CD4-positive, alpha-beta T cell treated with Interleukin-17A for 1 hour (primary cell): Measurements from ENCODE around the gene HOXA11.

Experiments
- DNase-seq: peaks from one replicate; pipeline ENCODE4 v3.0.0-alpha.2; 2020

HOXA11 gene

DNA sequence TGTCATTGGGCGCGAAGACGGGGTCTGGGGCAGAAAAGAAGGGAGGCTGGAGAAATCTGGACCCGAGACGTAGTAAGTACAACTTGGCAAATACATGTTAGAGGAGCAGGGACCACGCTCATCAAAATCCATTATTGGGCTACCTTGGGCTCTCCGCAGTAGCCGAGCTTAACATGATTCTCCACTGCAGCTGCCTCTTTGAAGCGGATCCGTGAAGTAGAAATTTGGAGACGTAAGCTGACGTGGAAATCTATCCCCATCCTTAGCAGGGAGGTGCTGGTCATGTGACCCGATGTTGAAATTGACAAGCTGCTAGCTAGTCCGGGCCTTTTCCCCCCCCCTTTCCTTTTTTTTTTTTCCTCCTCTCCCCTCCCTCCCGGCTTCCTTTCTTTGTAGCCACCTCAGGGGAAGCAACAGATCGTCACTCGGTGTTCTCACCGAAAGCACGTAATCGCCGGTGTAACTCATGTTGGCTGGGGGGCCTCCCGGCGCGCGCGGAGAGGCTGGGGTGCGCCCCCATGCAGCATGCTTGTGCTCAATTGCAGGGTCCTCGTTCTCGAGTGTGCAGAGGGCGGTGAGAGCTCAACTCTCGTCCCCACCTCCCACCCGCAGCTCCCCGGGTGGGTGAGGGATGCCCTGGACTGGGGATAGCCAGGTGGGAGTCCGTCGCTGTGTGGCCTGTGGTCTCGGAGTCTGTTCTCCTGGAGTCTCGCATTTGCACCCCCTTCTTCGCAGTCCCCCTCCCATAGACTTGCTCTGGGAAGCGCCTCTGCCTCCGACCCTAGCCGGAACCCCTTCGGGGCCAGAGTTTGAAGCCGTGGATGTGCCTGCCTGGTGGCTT lies at the start of gene HOXA11:
TSS of gene HOXA11 (minus strand) at position 220 of the 841 bp plus-strand sequence. CDS start at position 132, 88 bp downstream.
- DNase-seq = no peak

- DNase-seq = no peak
These were observed 44.4 kb upstream of the HOXA11 start for GRCh38 chr7:27229448-27229847.

GRCh38 chr7:27224983-27225934 lies 40.2 kb upstream of the HOXA11 start:
- no peak for DNase-seq

GRCh38 chr7:27223941-27224575 lies 39.0 kb upstream of the HOXA11 start:
- no peak for DNase-seq

GRCh38 chr7:27221201-27221797 lies 36.3 kb upstream of the HOXA11 start:
- DNase-seq = no peak

GRCh38 chr7:27220440-27220955 lies 35.5 kb upstream of the HOXA11 start:
- no peak for DNase-seq

DNA sequence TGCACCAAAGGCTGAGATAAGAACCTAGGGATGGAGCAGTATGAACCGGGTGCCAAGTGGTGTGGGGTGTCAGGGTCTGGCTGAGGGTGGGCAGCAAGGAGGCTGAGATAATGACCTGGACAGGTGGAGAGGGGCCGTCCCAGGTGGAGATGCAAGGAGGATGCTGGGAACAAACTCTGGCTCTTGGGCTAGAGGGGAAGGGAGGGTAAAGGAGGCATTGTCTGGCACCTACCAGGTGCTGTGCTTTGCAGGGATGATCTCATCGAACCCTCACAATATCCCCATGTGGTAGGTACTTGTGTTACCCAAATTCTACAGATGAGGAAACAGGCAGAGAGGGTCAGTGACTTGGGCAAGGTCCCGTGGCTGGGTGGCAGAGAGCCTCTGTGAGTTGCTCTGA lies 34.8 kb upstream of the HOXA11 start:
- no peak for DNase-seq

DNA sequence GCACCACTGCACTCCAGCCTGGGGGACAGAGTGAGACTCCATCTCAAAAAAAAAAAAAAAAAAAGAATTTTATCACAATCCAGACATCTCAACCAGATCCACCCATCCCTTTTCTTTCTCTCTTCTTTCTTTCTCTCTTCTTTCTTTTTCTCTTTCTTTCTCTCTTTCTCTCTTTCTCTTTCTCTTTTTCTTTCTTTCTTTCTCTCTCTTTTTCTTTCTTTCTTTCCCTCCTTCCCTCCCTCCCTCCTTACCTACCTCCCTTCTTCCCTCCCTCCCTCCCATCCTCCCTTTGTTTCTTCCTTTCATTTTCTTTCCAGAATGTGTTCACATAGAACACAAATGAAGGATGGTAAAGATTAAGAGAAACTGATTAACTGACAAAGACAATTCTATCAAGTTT lies 32.9 kb upstream of the HOXA11 start:
- DNase-seq = no peak

DNA sequence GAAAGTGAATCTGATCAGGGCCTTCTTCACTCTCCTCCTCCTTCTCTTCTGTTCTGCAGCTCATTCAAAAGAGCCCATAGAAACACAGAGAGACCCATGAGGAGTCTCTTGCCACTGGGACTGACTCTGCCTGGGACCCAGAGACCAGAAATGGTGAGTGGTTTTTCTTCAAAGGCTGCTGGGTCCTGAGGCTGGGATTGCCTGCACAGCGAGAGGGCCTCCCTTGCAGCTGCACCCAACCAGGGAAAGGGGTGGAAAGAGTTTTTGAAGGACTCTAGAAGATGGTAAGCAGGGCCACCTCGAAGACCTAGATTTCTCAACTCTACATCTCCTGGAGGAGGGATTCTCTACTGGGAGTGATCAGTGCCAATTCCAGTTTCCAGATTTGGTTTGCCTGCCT lies 30.3 kb upstream of the HOXA11 start:
- DNase-seq = no peak

DNA sequence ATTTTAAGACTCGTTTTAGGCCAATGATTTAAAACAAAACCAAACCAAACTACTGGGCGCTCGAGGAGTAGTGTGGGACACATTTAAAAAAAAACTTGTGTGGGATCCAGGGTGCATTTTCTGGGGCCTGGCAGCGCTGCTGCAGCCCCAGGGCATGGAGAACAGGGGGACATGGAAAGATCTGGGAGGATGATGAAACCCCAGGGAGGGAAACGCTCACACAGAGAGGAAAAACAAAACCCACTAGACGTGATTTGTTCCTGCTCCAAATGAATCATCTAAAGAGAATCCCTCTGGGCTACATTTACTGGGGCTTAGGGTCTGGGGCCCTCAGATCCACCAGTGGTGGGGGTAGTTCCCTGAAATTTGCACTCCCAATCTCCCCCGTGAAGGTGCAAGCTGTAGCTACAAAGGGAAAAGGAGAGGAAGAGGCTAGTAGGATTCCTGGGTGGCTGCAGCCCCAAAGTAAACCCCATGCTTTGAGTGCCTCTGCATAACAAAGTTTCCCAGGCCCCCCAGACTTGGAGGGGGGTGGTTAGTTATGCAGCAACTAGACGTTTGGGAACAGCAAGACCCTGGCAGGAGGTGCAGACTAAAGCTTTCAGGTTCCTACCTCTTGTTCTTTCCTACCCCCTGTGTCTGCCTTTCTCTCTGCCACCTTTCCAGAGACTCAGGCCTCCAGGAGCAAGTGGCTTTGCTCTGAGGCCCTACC lies 29.4 kb upstream of the HOXA11 start:
- no peak for DNase-seq

GRCh38 chr7:27213433-27214238 lies 28.6 kb upstream of the HOXA11 start:
- no peak for DNase-seq

- DNase-seq = no peak
These were observed 27.7 kb upstream of the HOXA11 start for GRCh38 chr7:27212497-27213432.

GRCh38 chr7:27211764-27212204 lies 26.8 kb upstream of the HOXA11 start:
- DNase-seq = no peak

DNA sequence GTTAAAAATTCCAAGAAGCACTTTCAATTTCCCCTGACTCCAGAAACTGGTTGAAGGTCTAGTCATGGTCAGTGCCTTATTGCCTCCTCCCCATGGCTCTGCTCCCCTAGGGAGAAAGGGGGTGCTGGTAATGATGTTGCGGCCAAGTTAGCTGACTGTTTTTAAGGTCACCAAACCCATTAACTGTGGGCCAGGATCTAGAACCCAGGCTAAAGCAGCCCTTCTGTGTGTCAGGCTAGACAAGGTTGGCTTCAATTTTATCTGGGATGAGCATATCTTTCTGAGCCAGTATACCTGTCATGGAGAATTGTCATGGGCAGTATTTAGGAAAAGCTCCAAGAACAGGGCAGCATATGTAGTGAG lies 26.0 kb upstream of the HOXA11 start:
- DNase-seq = no peak

DNA sequence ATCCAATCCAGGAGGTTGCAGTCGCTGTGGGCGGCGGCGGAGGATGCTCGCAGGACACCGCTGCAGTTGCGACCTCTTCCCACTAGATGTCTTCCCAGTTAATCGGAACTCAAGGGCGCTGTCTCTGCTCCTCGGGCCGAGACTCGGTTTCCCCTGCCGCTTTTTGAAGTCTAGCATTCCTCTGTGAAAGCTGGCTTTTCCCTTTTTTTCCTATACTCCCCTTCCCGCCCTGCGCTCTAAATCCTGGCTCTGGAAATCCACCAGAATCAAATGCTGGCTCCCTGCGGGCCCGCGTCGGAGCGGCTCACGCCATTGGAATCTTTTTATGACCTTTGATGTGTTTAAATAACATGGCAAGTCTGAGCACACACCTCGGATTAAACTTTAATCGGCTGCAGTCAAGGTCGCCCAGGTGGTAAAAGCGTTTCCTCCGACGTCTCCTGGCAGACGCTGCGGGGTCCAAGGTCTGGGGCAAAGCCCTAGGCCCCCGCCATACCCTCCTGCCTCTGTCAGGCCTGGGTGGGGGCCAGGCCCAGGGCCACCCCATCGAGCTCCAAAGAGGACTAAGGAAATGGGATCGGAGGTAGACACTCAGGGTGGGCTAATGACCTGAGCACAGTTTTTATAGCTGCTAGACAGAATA lies 25.5 kb upstream of the HOXA11 start:
- peak; percentile 38 for DNase-seq

DNA sequence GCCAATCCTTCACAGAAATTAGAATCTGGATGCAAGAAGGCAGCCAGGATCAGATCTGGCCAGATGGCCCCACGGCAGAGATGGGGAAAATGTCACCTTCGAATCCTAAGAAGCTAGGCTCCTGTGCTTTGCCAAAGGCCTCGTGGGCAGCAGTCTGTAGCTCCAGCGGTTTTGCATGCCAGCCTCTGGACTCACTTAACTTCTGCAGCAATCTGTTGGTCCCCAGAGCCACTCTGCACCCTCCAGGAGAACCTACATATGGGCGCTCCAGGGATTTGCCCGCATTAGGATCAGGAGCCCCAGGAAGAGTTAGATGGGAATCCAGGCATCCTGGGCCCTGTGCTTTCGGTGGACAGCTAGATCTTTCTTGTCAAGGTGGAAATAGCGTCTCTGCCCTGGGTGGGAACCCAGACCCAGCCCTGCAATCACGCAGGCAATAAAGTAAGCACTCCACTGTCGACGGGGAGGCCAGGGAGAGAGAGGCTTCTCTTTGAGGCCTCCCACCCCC lies 25.0 kb upstream of the HOXA11 start:
- no peak for DNase-seq

DNA sequence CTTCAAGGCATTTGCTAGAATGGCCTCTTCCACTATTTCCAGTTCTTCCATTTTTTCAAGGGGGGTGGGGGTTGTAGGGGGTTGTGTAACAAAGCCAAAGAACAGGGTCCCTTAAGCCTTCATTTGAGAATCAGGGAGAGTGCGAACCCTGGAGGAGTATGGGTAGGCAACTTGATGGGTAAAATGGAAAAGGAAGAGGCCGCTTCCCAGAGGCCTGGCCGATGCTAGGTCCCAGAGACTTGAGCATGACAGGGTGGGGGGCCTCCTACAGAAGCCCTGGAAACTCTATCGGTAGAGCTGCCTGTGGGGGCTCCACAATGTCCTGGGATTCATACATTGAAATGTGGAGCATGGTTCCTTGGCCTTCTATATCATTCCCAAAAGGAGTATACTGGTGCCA lies 24.0 kb upstream of the HOXA11 start:
- no peak for DNase-seq

GRCh38 chr7:27207348-27207985 lies 22.4 kb upstream of the HOXA11 start:
- DNase-seq = no peak
